Stimulated activated CD8-positive, alpha-beta memory T cell treated with anti-CD3 and anti-CD28 coated beads, Interleukin-7, amount 100 ng/mL, for 24 hours (primary cell): Measurements from ENCODE around the gene PTPRK.

Source experiments
- DNase-seq: peaks from one replicate; pipeline ENCODE4 v3.0.0-alpha.2; 2020; ENCODE audit warnings: low read depth

The PTPRK gene

GRCh38 chr6:128070406-128070805, 450.0 kb downstream of the PTPRK start:
- DNase-seq = no peak

DNA sequence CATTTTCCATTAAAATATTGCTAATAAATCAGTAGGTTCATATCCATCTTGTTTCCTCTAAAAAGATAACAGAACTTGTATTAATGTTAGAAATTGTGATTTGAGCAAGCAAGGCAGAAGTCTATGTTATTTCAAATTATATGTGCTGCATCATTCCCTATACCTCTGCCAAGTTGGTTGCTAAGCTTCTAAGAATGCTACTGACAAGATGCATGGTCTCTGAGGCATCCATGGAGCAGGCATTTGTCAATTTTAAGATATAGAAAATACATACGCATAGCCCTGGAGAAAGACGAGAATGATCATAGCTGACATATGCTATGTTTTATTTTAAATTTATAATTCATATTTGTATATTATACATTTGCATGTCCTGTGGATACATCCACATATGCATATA, 451.2 kb downstream of the PTPRK start:
- no peak for DNase-seq

GRCh38 chr6:128068119-128068479, 452.3 kb downstream of the PTPRK start:
- no peak for DNase-seq

- DNase-seq = no peak
Measured at GRCh38 chr6:128067446-128068118, 452.8 kb downstream of the PTPRK start.

DNA sequence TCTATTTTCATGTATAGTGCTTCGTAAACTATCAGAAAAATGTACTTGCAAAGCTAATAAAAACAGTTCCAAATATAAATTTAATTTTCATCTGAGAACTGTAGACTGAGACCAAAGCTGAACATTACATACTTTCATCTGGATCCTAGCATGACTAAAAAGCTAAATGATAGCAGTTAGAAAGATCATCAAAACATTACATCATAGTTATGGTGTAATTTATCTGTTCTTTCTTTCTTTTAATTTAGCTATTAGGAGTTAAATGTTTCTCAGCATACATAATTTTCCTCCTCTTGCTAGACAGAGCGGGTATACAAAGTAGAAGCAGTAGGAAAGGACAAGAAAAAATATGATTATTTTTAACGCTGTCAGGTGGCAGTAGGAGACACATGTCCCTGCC, 455.3 kb downstream of the PTPRK start:
- DNase-seq = no peak

DNA sequence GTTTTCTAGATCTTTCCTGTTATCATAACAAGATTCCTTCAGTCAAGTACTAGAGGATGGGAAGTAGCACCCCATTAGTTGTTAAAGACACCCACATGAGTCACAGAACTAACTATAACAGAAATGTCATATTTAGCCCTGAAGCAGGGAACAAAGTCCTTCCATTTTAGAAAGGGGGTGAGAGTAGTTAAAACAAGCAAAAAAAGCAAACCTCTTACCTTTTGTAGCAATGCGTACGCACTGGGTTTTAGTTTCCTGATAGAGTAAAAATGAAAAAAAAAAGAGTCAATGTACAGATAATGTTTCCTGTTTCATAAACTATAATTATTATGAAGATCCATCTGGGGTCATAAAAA, 455.9 kb downstream of the PTPRK start:
- no peak for DNase-seq

DNA sequence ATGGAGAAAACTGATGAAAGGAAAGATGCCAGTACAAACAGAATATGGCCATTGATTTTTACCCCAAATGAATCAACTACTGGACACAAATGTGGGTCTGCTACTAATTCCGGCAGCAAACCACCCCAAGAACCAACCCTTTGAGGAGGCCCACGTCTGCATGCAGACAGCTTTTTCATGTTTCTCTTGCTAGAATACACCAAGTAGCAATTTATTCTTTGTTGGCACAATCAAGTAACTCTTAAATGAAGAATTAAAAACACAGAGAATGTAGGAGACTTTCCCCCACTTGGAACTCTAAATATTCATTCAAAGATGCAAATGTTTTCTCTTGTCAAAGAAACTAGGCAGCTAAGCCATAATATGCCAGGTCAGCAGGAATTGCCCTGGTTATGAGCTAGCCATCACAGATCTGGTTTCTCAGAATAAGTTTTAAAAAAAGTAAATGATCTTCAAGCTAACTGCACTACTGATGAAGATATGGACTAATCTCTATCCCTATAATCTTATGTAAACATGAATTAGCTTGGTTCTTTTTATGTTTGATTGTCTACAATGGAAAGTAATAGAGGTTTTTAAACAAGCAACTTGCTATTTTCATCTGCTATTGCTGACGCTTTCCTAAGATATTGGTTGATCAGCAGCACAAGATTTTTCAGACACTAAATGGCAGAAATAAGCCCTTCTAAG, 456.4 kb downstream of the PTPRK start:
- no peak for DNase-seq

- DNase-seq = no peak
Measured at GRCh38 chr6:128062882-128063603, 457.4 kb downstream of the PTPRK start.

DNA sequence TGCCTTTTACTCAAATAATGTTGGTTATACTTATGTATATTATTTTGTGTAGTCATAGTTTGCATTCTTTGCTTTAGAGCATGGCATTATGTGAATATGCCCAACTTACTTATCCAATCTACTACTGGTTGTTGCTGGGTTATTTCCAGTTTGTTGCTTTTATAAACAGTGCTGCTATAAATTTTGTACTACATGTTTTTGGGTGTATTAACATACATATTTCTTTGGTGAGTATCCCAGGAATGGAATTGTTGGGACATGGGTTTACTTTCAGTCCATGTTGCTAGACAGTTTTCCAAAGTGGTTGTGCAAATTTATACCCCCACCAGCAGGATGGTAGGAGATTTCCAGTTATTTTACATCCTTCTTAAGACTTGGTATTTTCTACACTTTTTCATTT, 462.5 kb downstream of the PTPRK start:
- DNase-seq = no peak

DNA sequence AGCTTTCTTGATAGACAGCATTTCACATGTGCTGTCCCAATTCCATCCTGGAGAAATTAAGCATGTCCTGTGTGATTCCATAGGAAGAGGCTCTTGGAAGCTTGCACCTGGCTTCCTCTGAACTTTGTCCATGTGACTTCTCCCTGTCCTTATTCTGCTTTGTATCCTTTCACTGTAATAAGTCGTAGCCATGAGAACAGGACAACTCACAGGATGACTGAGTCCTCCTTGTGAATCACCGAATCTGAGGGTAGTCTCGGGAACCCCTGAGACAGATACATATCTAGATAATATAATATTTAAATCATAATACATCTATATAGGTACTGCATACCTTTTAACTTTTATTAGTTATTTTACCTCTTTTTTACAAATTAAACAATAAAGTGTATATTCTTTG, 462.9 kb downstream of the PTPRK start:
- no peak for DNase-seq

- no peak for DNase-seq
Measured at GRCh38 chr6:128053109-128053508, 467.3 kb downstream of the PTPRK start.

- DNase-seq = no peak
Measured at GRCh38 chr6:128047989-128048388, 472.4 kb downstream of the PTPRK start.

DNA sequence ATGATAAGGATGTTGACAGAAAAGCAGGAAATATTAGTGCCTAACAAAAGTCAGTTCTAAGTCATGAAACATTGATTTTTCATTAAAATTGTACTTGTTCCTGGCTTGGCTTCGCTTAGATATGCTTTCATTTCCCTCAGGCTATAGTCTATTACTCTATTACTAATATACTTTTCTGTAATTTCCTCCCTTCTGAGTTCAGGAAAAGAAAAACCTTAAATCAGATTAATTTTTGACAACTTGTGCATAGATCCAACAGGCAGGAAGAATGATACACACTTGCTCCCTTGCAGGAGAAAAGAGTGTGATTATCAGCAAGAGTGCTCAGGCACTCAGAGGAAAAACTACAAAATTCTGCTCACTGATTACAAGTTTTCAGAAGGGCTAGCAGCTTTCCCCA, 474.4 kb downstream of the PTPRK start:
- DNase-seq = no peak

DNA sequence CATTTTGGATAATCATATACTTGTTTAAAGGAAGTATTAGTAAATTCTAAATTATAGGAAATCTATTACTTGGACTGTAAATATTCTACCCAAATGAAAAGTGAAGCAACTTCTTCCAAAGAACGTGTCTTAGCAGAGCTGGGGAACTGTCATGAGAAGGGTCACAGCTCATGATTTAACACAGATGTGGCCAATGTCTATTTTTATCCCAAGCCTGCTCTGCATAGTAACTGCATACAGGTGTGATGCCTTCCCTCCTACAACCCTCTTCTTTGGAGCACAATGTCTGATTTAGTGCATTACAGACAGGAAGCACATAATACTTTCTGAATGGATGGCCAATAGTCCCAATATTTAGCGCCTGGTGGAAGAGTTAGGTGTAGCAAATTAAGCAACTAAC, 480.9 kb downstream of the PTPRK start:
- DNase-seq = no peak

DNA sequence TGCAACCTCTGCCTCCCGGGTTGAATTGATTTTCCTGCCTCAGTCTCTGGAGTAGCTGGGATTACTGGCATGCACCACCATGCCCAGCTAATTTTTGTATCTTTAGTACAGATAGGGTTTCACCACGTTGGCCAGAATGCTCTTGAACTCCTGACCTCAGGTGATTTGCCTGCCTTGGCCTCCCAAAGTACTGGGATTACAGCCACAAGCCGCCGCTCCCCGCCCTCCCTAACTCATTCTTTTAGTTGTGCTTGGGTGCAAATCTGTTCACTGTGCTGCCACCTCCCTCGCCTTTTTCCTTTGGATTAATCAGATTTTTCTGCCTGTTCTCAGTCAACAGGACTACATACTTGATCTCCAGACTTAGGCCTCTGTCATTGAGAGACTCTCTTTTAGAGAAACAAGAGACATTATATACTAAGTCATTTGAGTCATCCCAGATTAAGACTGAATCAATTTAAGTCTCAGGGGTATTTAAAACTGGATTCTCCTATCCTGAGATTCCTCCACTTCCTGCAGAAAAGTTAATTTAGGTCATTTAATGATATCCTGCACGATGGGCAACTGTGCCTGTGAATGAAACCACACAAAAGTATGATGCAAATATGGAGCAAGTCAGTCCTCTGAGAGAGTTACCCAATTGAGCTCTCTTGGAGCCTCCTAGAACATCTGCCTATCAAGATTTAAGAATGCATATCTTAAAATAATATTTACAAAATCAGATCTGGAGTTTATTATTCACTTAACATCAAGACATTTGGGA, 483.4 kb downstream of the PTPRK start:
- DNase-seq = no peak

DNA sequence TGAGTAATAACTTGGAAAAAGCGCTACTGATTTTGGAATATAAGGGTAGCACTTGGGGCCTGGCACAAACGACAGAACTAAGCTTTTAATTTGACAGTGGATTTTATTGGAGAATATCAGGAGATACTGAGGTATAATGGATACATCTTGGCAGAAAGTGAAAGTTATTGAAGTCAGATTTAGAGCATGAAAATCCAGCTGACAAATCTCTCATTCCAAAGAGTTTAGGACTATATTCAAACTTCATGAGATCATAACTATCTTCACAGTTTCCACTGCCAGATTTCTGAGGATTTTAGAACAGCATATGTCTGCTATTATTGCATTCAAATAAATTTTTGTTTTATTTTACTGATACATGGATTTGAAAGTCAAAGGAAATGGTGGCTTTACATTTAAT, 487.2 kb downstream of the PTPRK start:
- DNase-seq = no peak

DNA sequence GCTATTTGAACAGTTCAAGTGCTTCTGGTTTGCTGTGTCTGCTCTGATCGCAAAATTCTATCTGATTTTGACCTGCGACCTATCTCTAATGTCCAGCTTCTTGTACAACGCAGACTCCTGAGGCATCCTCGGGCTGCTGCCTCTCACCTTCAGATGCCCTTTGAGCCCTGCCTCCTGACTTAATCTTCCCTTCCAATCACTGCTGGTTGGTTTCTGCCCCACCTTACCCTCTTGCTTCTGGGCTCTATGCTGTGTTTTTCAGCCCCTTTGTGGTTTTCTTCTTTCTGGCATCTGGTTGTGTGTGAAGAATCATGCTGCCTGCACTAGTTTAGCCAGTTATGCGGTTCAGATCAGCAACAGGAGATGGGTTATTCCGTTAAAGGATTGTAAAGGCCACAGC, 488.4 kb downstream of the PTPRK start:
- DNase-seq = no peak

- no peak for DNase-seq
Measured at GRCh38 chr6:128029826-128030225, 490.6 kb downstream of the PTPRK start.

DNA sequence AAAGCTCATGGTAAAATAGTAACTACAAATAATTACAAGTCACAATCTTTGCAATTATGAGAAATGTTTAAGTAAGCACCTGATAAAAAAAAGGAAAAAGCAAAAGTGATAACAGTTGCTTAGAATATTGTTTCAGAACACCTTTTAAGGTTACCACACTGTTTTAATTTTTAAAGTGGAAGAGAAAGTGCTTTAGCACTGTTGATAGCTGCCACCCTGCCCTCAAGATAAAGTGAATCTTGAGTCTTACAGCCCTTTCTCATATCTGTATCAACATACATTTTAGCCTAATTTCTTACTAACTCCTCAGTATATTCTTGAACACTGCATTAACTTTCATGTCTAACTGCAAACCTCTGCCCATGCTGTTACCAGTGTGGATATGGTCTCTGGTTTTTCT, 492.2 kb downstream of the PTPRK start:
- DNase-seq = no peak

- no peak for DNase-seq
Measured at GRCh38 chr6:128025478-128025877, 494.9 kb downstream of the PTPRK start.

DNA sequence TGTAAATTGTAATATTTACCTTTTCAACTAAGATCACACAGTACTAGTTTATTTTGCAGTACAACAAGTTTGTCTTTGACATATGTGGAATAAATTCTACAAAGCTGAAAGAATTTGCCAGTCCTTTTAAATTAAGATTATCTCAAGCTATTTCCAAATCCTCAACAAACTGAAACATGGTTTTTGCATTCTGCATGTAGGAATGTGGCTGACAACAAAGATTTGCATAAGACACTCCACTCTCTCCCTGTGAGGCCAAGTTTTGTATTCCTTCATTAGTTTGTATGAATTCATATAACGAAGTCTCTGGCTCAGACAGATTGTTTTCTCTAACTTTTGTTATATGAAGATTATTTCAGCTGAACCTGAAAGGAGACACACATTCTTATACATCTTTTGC, 495.4 kb downstream of the PTPRK start:
- DNase-seq = no peak

DNA sequence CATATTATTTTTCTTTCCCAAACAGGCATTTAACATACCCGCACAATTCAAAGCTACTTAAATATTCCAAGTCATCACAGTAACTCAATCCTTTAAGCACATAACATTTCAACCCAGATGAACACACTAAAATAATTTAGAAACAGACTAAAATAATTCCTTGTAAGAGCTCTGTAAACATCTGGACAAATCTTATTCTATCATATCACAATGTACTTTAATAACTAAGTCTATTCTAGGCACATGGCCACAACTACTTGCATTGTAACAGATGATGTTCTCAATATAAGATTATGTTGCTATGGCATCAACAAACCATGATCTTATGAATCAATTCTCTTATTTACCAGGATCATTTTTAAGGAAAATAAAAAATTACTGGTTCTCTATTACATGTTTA, 496.4 kb downstream of the PTPRK start:
- no peak for DNase-seq

GRCh38 chr6:128018821-128019220, 501.6 kb downstream of the PTPRK start:
- no peak for DNase-seq
